NCI-H187 treated with DMSO at 0.1 percent for 48 hours (cell line): ENCODE results near the gene SERPINA3.
"Not testable (repeated sequence)": the region's sequence is repeated elsewhere in the genome, so short reads cannot be mapped to it uniquely, and the experiment has no call there.

Source experiments
- DNase-seq: peaks from one replicate; lab custom pipeline; 2025; lab: John Stamatoyannopoulos, UW

SERPINA3 gene

DNA sequence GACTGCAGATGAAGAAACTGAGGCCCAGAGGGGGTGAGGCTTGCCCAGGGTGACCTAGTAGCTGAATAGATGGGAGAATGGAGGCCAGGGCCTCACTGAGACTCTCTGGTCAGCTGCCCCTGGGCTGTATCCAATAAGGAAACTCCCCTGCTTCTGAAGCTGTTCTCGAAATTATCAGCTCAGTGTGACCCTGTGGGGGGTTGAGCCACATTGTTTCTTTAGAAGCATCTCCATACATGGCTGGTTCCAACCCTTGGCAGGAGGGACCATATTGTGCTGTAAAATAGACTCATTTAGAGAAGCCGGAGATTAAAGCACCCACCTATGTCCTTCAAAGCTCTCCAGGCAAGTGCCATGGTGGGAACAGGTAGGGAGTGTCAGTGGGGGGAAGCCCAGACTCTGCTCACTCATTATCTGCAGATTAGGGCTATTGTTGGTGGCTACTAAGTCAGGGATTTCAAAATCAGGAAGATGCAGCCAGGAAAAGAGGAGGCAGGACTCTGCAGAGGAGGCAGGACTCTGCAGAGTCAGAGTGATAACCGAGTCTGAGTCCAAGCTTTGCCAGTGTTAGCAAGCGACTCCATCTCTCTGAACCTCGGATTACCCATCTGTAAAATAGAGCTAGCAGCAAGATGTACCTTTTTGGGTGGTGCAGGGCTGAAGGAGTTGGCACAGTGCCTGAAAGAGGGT is 27.5 kb upstream of the SERPINA3 start:
- DNase-seq, result no peak

DNA sequence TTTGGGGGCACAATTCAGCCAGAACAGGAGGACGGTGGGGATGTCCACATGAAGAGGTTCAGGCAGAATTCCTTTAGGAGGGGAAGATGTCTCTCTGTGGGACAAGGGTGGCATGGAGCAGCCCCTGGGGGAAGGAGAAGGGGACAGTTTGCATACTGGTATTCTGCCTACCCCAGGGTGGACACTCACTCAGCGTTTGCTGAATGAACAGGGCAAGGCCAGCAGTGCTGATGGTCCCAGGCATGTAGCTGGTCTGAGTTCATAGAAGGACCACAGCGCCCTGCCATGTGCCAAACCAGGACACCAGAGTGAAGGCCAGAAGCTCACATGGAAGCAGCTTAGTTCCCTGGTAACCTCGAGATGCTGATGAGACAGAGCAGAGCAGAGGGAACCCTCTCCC is 25.6 kb upstream of the SERPINA3 start:
- no peak for DNase-seq

DNA sequence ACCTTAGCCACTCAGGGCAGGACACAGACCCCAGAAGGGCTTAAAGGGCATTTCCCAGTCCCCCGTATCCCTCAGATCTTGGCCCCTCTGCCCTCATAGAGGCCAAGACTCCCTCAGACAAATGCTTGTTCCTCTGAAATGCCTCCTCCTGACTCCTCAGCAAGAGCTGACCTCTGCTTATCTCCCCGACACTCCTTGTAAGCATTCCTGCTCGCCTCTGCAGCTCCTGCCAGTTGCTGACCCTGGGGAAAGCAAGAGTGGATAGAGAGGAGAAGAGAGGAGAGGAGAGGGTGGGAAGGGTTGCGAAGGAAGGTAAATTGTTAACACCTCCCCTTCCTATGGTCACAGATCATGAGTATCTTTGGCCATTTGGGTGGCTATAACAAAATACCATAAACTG is 23.9 kb upstream of the SERPINA3 start:
- no peak for DNase-seq

DNA sequence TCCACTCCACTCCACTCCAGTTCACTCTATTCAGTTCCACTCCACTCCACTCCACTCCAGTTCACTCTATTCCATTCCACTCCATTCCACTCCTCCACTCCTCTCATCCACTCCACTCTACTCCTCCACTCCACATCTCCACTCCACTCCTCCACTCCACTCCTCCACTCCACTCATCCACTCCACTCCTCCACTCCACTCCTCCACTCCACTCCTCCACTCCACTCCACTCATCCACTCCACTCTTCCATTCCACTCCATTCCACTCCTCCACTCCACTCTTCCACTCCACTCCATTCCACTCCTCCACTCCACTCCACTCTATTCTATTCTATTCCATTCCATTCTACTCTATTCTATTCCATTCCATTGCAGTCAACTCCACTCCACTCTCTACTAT is 21.1 kb upstream of the SERPINA3 start:
- DNase-seq, result no peak

DNA sequence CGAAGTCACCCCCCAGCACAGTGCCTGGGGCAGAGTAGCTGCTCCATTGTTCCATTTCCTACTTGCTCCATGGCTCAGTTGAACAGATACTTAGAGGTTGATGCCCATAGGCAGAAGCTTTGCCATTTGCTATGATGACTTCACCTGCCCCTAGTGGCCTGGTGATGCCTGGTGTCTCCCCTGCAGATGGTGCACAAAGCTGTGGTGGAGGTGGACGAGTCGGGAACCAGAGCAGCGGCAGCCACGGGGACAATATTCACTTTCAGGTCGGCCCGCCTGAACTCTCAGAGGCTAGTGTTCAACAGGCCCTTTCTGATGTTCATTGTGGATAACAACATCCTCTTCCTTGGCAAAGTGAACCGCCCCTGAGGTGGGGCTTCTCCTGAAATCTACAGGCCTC is 20.3 kb upstream of the SERPINA3 start:
- DNase-seq, result no peak

DNA sequence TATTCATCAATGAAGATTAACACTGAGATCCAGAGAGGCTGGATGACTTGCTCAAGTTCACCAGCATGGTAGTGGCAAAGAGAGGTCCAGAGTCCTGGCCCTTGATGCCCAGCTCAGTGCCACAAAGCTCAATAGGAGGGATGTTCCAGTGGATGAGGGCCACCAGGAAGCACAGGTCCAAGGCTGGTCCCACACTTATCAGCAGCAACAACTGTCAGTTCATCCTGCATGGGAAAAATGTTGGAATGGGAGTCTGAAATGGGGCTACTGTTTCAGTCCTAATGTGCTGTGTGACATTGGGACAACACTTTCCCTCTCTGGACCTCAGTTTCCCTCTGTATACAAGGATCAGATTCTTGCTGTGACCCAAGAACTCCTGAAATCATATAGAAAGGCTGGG is 19.7 kb upstream of the SERPINA3 start:
- DNase-seq, result no peak

DNA sequence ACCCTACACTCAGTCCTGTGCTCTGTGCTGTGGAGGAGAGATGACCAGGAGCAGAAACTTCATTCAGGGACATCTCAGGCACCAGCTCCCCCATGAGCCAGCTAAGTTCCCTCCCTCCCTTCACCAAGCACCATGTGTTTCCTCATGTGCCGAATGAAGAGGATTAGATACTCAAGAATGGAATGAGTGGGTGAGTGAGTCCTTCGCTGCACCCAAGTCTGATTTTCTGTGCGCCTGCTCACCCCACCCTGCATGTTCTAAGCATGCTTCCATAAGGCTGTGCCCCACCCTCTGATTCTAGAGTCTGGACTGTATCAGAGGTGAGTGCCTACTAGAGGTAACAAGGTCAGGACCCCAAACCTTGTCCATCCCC is 18.8 kb upstream of the SERPINA3 start:
- DNase-seq, result no peak

DNA sequence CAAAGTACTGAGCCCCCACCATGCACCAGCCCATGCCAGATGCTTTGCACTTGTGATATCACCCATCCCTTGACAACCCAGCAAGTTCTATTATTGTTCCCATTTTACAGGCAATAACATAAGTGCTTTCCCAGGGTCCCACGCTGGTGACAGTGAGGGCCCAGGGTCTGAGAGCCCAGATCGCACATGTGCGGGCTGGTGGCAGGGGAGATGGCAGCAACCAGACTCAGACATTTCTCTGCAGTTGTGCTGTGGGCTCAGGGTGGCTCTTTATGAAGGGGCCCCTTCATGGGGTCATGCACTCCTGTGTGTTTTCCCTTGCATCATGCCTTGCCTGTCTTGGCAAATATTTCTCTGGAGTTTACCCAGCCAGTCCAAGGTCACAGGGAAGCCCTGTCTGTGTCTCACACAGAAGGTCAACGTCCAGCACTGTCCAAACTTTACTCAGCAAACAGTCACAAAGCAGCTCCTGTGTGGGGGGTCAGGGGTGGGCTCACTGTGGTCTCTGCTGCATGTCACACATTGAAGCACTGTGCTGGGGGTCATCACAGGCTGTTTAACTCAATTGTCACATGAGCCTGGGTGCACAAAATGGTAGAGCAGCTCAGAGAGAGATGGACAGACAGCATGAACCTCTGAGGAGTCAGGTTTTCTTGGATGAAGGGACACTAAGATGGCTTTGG is 18.3 kb upstream of the SERPINA3 start:
- no peak for DNase-seq

DNA sequence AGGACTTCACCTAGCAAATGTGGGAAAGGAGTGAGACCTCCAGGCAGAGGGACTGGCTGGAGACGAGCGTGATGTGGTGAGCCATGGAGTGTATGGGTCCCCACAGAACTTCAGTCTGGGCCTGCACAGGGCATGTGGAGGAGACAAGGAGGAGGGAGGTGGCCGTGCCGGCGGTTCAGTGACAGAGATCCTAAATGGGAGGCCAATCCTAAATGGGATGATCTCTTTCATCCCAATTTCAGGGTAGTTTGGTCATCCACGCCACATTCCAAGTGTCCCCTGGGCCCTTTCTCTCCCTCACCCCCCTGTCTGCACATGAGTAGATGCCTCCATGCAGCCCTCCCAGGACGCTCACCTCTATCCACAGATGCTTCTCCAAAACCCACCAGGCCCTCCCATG is 17.8 kb upstream of the SERPINA3 start:
- no peak for DNase-seq

DNA sequence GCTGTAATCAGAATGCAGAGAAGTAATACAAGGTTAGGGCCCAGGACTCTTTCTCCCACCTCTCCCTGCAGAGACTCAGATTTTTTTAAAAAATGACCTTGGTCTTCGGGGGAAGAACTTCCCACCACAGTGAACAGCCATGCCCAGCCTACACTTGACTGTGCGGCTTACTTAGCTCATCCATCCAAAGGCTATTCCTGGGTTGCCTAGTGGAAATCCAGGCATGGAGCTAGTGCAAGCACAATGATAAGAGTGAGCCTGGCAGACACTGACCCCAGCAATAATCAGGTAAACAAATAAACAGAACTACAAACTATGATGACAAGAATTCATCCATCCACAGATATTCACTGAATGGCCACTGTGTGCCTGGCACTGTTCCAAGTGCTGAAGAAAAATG is 16.3 kb upstream of the SERPINA3 start:
- no peak for DNase-seq

DNA sequence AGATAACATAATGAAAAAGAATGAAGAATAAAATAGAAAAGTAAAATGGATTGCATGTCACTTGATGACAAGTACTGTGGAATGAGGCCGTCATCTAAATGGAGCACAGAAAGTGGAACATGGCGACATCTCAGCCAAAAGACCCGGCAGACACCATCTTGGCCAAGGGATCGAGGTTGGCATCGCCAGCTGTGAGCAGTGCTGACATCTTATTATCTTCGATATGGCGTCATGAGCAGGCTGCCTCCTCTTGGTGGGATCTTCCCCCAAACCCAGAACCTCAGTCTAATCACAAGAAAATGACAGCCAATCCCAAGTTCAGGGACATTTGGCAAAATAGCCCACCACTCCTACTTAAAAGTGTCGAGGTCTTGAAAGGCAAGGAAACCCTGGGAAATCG is 15.8 kb upstream of the SERPINA3 start:
- DNase-seq, result no peak

DNA sequence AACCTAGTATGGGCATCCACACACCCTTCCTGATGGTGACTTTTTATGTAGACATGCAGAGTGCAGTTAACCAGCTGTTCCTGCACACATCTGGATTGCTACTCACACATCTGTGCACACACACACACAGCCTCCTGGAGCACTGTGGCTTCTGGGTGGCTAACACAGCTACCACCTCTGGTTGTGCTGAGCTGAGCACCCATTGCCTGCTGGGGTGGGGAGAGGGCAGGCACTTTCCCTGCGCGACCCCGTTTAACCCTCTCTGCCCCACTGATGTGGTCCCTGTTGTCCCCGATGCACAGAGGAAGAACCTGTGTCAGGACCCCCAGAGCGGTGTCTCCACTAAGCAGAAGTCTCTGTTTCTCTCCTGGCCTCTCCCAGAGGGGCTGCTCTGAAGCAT is 14.4 kb upstream of the SERPINA3 start:
- DNase-seq, result no peak

DNA sequence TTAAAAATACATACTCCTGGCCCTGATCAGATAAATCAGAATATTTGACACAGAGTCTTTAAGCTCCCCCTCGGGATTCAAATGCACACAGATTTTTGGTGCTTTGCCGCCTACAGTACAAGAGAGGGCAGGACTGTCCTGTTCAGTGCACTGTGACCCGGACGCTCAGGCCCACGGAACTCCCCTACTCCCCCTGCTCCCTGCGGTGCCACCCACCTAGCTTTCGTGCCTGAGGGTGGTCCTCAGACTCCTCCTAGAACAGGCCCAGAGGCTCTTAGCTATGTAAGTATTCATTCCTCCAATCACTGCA is 13.7 kb upstream of the SERPINA3 start:
- no peak for DNase-seq

DNA sequence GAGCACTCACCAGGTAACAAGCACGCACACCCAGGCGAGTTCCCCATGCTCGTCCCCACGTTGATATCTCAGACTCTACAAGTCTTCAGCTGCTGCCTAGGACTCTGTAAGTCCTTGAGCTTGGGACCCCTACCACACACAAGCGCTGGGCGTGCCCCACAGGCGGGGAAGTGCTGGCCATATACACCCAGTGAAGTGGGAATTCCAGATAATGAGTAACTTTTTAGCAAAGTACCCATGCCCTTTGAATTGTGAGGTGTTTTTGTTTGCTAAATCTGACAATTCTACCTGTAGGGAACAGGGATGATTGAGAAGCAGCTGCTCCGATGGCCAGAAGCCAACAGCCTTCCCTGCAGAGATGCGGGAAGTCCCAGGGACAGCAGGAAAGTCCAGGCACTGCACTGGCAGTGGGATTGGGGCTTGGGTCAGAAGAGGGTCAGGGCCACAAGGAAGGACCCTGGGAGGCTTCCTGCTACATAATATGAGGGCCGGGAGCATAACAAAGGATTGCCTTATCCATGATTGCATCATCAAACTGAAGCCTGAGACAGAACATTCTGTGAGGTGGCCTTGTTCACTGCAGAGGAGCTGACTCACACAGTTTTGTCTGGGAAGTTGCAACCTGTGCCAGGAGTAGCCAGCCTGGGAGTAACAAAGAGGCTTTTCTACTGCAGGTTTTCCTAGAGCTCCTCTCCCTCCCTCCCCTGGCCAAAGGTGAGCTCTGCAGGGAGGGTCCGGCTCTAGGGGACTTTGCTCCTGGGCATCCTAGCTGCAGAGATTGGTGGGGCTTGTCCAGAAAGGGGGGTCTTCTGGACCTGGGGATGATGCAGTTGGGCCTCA is 13.2 kb upstream of the SERPINA3 start:
- DNase-seq, result no peak

DNA sequence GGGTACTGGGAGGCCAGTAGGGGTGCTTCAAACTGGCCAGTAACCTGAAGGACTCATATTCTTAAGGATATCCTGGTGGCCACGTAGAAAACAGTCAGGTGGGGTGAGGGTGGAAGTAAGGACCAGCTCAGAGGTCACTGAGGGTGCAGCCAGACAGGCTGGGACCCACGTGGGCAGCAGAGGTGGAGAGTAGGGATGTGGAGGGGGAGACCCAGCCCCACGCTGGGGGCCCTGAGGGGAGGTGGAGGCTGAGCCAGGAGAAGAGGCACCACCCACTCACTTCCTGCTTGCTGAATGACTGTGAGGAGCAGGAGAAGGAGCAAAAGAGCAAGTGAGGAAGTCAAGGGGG is 12.6 kb upstream of the SERPINA3 start:
- no peak for DNase-seq

DNA sequence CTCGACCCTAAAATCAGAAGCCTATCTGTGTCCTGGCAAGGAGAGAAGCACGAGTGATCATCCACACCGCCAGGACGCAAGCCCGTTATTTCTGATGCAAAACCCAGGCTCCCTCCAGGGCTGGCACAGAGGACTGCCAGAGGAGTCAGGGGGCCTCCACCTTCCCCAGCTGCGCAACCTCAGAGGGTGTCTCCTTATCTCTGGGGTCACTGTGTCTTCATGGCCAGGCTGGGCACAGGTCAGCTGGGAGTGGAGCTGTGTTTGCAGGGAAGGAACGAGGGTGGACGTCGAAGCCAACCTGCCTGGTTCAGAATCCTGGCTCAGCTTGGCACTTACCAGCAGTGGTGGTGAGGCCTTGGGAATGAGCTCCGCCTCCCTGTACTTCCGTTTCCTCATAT is 12.0 kb upstream of the SERPINA3 start:
- no peak for DNase-seq

DNA sequence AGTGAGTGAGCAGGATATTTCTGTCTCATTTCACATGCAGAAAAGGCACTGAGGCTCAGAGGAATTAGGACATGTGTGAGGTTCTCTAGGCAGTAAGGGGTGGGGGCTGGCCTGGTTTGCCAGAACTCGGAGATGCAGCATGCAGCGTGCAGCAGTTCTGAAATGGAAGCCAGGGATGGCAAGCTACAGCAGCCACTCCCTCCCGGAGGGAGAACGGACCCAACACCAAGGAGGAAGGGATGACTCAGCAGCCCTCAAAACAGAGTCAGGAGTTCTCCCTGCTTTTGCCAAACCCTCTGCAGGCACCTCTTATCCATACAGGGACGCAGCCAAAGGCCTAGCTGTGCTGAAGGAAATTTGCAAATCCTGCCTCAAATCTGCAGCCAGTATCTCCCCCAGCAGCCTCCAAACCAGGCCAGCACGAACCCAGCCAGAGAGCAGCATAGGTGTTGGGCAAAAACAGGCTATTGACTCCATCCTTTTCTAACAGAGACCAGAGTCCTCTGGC is 10.3 kb upstream of the SERPINA3 start:
- DNase-seq, result no peak

DNA sequence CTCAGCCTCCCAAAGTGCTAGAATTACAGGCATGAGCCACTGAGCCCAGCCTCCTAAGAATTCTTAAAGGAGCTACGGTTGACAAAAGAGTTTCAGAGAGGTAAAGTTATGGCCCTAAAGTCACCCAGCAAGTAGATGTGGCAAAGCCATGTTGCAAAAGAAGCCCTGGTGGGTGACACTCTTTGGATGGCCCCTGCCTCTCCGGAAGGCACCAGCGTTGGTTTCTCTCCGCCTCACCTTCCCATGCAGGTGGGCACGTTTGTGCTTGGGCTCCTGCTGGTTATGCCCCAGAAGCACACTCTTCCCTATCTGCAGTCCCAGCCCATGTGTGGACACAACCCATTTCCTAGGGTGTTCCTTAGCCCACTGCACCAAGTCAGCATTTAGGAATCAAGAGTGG is 9.5 kb upstream of the SERPINA3 start:
- DNase-seq, result no peak

DNA sequence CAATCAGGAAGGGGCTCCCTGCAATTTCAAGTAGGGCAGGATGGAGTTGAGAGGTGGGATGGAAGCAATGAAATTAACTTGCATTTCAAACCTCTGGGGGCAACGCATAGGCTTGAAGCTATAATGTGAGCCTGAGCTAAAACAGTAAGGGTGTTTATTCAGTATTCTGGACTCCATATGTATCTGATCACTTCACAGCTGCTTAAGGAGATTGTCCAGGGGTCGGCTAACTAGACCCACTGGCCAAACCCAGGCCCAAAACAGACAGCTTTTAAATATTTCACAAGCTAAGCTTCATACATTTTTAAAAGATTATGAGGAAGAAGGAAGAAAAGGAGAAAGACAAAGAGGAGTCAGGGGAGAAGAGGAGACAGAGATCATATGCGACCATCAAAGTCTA is 6.8 kb upstream of the SERPINA3 start:
- no peak for DNase-seq

DNA sequence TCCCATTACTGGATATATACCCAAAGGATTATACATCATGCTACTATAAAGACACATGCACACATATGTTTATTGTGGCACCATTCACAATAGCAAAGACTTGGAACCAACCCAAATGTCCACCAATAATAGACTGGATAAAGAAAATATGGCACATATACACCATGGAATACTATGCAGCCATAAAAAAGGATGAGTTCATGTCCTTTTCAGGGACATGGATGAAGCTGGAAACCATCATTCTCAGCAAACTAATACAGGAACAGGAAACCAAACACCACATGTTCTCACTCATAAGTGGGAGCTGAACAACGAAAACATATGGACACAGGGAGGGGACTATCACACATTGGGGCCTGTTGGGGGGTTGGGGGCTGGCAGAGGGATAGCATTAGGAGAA is 3.2 kb upstream of the SERPINA3 start:
- DNase-seq, result not testable (repeated sequence)

DNA sequence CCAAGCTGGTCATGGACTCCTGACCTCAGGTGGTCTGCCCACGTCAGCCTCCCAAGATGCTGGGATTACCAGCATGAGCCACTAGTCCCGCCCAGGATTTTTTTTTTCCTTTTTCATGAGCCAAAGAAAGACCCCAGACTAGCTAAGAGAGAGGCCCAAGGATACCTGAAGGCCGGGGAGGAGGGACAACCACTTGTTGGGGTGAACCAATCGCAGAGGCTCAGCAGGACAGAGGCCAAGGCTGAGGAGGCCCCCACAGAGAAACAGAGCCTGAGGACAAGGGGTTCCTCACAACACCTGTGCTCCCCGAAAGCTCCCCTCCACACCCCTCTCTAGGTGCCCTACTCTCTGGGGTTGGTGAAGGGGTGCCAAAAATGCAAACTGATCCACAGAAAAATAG is 1.0 kb upstream of the SERPINA3 start:
- no peak for DNase-seq

DNA sequence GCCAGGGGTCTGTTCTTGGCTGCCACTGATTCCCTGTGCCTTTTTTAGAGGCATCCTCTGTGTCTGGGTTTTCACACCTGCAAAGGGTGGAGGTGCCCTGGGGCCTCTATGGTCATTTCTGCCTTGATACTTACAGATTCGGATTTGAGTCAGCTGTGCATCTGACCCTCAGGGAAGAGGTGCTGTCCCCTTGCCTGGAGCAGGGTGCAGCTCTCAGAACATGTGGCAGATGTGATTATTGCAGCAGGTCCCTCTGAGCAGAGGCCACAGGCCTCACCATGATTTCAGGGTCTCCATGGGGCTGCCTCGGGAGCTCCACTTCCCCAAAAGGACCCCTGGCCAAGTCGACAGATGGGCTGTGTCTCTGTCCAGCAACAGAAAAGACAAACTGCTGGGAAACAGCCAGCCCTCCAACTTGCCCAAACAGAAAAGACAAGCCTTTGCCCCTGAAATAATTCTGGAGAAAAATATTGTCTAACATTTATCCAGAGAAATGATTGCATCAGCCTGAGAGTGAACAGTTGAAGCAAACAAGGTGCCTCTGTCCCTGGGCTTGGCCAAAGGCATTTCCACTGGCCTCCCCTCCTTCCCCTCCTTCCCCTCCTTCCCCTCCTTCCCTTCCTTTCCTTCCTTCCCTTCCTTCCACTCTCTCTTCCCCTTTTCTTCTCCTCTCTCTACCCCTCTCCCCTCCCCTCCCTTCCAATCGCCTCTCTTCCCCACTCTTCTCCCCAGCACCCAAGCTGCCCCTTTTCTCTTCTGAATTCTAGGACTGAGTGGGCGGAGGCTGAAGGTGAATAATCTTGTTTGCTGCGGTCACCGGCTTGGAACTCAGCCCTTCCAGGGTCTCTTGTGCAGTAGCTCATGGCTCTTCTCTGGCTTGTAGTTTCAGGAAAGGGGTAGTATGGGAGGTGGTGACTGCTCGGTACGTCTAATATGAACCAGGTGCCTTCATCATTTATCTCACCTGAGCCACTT is 676 bp downstream of the SERPINA3 start:
- DNase-seq, result no peak
